CD14-positive monocyte (primary cell): Measurements from ENCODE around the gene CNNM2. TPM values are rescaled to one million over a fixed set of nuclear protein-coding genes. Genes with fewer than 3 reads are reported as not detected.

Experiments used
- DNase-seq, 3 donors: peaks; one replicate each; pipeline ENCODE4 v3.0.0-alpha.2; 2011 to 2022
- H2AFZ ChIP-seq: 2 replicates; pipeline ENCODE4 v1.6.0; 2012; ENCODE audit warnings: mild to moderate bottlenecking, low read depth, low read length, inconsistent platforms; ENCODE audit not compliant: insufficient read depth, poor library complexity, severe bottlenecking
- H3K27ac ChIP-seq, 2 donors: 1 replicate in 1 of 2; 2 replicates in 1 of 2; pipeline ENCODE4 v1.5.1; 2012 to 2013; ENCODE audit warnings: low read length in 2 of 2, control low read depth in 1 of 2, inconsistent platforms in 1 of 2, low read depth in 1 of 2, mild to moderate bottlenecking in 1 of 2
- H3K27me3 ChIP-seq, 2 donors: one replicate each; pipeline versions ENCODE4 v1.6.0 to v1.6.1; 2011 to 2013; ENCODE audit warnings: low read length in 2 of 2; ENCODE audit not compliant: control insufficient read depth in 2 of 2, insufficient read depth in 2 of 2
- H3K36me3 ChIP-seq, 2 donors: replicated peaks in 1 of 2; 1 replicate in 1 of 2; 2 replicates in 1 of 2; pipeline versions ENCODE4 v1.5.1 to v1.6.1; 2012 to 2013; ENCODE audit warnings: low read length in 2 of 2, control low read depth in 1 of 2, inconsistent platforms in 1 of 2, mild to moderate bottlenecking in 1 of 2; ENCODE audit not compliant: insufficient read depth in 2 of 2, control insufficient read depth in 1 of 2
- H3K4me1 ChIP-seq, 2 donors: 1 replicate in 1 of 2; 2 replicates in 1 of 2; pipeline versions ENCODE4 v1.5.1 to v1.6.1; 2012 to 2013; ENCODE audit warnings: low read length in 2 of 2, control low read depth in 1 of 2, inconsistent platforms in 1 of 2, mild to moderate bottlenecking in 1 of 2, moderate library complexity in 1 of 2; ENCODE audit not compliant: insufficient read depth in 2 of 2, control insufficient read depth in 1 of 2
- H3K4me2 ChIP-seq: replicated peaks from 2 replicates; pipeline ENCODE3; 2012; ENCODE audit warnings: low read length, moderate library complexity, mild to moderate bottlenecking; ENCODE audit not compliant: poor library complexity, severe bottlenecking; ENCODE audit errors: extremely low read depth
- H3K4me3 ChIP-seq, 3 experiments: fragments of 200-600 bp in 1 of 3; sonication (generic) in 1 of 3; replicated peaks in 1 of 3; 1 replicate in 2 of 3; 2 replicates in 1 of 3; pipeline ENCODE4 v1.5.1; 2011 to 2013; ENCODE audit warnings: low read length in 3 of 3, mild to moderate bottlenecking in 3 of 3, control low read depth in 2 of 3, low read depth in 2 of 3, inconsistent platforms in 1 of 3, moderate library complexity in 1 of 3
- H3K79me2 ChIP-seq: 2 replicates; pipeline ENCODE4 v1.6.0; 2012; ENCODE audit warnings: mild to moderate bottlenecking, control low read depth, inconsistent platforms, low read length, moderate library complexity; ENCODE audit not compliant: insufficient read depth
- H3K9ac ChIP-seq: 2 replicates; pipeline ENCODE4 v1.6.0; 2017; ENCODE audit warnings: low read length, mild to moderate bottlenecking; ENCODE audit not compliant: insufficient read depth, poor library complexity, severe bottlenecking
- H3K9me3 ChIP-seq, 2 donors: replicated peaks in 1 of 2; 1 replicate in 1 of 2; 2 replicates in 1 of 2; pipeline versions ENCODE4 v1.5.1 to v1.6.1; 2012 to 2013; ENCODE audit warnings: low read length in 2 of 2, control low read depth in 1 of 2; ENCODE audit not compliant: control insufficient read depth in 1 of 2, insufficient read depth in 1 of 2
- H4K20me1 ChIP-seq: 2 replicates; pipeline ENCODE4 v1.6.0; 2012; ENCODE audit warnings: mild to moderate bottlenecking, low read length, control low read depth, moderate library complexity; ENCODE audit not compliant: insufficient read depth
- H3K27ac Mint-ChIP-seq, 7 donors: one replicate each; pipeline ENCODE4 v1.8.0; 2020; ENCODE audit warnings: mild to moderate bottlenecking in 7 of 7, mixed read lengths in 7 of 7, moderate library complexity in 6 of 7, inconsistent platforms in 2 of 7
- H3K27me3 Mint-ChIP-seq, 3 donors: one replicate each; pipeline ENCODE4 v1.8.0; 2021 to 2022; ENCODE audit warnings: low read depth in 3 of 3, mild to moderate bottlenecking in 3 of 3, mixed read lengths in 3 of 3, moderate library complexity in 3 of 3, inconsistent platforms in 1 of 3
- H3K36me3 Mint-ChIP-seq, 2 donors: one replicate each; pipeline ENCODE4 v1.8.0; 2020; ENCODE audit warnings: mixed read lengths in 2 of 2, inconsistent platforms in 1 of 2, mild to moderate bottlenecking in 1 of 2
- H3K4me1 Mint-ChIP-seq: one replicate; pipeline ENCODE4 v1.8.0; 2020; ENCODE audit warnings: mild to moderate bottlenecking, mixed read lengths
- H3K4me3 Mint-ChIP-seq, 2 donors: one replicate each; pipeline ENCODE4 v1.8.0; 2020; ENCODE audit warnings: mild to moderate bottlenecking in 2 of 2, mixed read lengths in 2 of 2, moderate library complexity in 1 of 2
- H3K9me3 Mint-ChIP-seq, 7 donors: one replicate each; pipeline ENCODE4 v1.8.0; 2020 to 2022; ENCODE audit warnings: mixed read lengths in 7 of 7, mild to moderate bottlenecking in 6 of 7, moderate library complexity in 6 of 7, inconsistent platforms in 2 of 7
- CTCF ChIP-seq: fragments of 200-600 bp; IDR thresholded peaks from one replicate; pipeline ENCODE4 v1.8.0; 2022; ENCODE audit warnings: antibody characterized with exemption, mild to moderate bottlenecking
- WGBS: methylation state at CpG from one replicate; pipeline ENCODE4 v1.1.5; 2013; ENCODE audit warnings: missing lambda C conversion rate; ENCODE audit not compliant: insufficient coverage; 5-methylcytosine and 5-hydroxymethylcytosine counted together
- intact Hi-C, 2 donors: fragments of 100-400 bp; cut with micrococcal nuclease; formaldehyde crosslinking; loops; one replicate each; pipeline versions ENCODE4 v1.15.0 to v1.15.1; 2023
- polyA plus RNA-seq, 3 donors: library from polyadenylated mRNA; depleted of rRNA in 1 of 3; unstranded in 2 of 3; stranded (reverse) in 1 of 3; fragments of 300-500 nt in 2 of 3; fragments of >200 nt in 1 of 3; fragmentation: Illumina TruSeq in 2 of 3; gene quantifications; 1 replicate in 2 of 3; 2 replicates in 1 of 3; pipeline ENCODE4 v1.2.3, GENCODE V29; 2012 to 2021

CNNM2 gene
- polyA plus RNA-seq, 3 donors: 1.6 to 3.8 (median 2.2) TPM

DNA sequence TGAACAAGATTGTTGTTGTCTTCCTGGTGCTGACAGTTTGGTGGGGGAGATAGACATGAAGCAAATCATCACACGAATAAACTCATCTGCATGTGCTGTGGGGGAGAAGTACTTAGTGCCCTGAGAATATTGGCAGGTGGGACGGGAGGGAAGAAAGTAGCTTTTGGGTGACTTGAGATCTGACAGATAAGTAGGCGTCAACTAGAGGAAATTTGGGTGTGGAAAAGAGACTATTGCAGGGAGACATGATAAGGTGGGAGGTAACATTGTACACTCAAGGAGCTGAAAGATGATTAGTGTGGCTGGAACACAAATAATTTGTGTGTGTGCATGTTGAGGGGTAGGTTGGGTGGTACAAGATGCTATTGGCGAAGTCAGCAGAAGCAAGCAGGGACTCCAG lies 30.1 kb downstream of the CNNM2 start:
- H3K27ac Mint-ChIP-seq: peak overlapping the region in 1 of 7 donors; percentile 3
- 95% methylated on average over 4 of the region's 4 CpGs for WGBS
- H3K4me2 ChIP-seq: no peak overlapping the region

DNA sequence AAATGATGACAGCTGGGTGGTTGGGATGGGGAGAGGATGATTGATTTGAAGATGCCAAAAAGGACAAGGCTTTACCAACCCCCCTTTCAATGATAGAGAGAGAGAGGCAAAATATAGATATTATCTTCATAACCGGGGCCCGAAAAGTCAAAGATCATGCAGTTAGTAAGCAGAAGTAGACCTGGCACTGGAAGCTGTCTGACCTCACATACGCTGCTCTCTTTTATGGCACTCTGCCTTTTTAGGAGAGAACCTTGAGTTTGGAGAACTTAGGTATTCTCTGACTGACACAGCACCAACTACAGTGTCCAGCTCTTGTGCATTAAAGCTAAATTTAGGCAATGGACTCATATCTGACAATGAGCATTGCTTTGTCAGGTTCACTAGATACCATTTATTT lies 30.7 kb downstream of the CNNM2 start:
- Histone ChIP-seq H3K27me3 (no peaks in the 10 kb centered on the region), H3K9ac (no peak overlapping the region), H4K20me1 (no peaks in the 10 kb centered on the region), H3K27ac (no peak overlapping the region), H3K36me3 (no peaks in the 10 kb centered on the region), H3K9me3 (no peaks in the 10 kb centered on the region), H3K4me1 (no peaks in the 10 kb centered on the region), H3K79me2 (no peaks in the 10 kb centered on the region), H3K4me3 (no peak overlapping the region), H2AFZ (no peak overlapping the region), H3K4me2 (no peak overlapping the region)
- Mint-ChIP-seq H3K4me1 (peaks cover 3% of the 10 kb centered on the region), H3K36me3 (no peaks in the 10 kb centered on the region), H3K4me3 (no peak overlapping the region), H3K9me3 (peaks cover 0 to 2% (median 0%) of the 10 kb centered on the region in 7 donors), H3K27ac (peak overlapping the region in 1 of 7 donors; percentile 3), H3K27me3 (no peaks in the 10 kb centered on the region)
- intact Hi-C loops: no loop called here
- WGBS: 100% methylated on average over 1 of the region's 3 CpGs
- no peak for DNase-seq
- no peak for TF ChIP-seq CTCF

More for the DNA sequence above, 30.1 kb downstream of the CNNM2 start:
- Mint-ChIP-seq H3K27me3 (no peaks in the 10 kb centered on the region), H3K9me3 (peaks cover 0 to 2% (median 0%) of the 10 kb centered on the region in 7 donors), H3K4me3 (no peak overlapping the region), H3K36me3 (no peaks in the 10 kb centered on the region), H3K4me1 (peaks cover 3% of the 10 kb centered on the region)
- Histone ChIP-seq H3K27ac (no peak overlapping the region), H4K20me1 (no peaks in the 10 kb centered on the region), H3K4me1 (no peaks in the 10 kb centered on the region), H3K9me3 (no peaks in the 10 kb centered on the region), H3K79me2 (no peaks in the 10 kb centered on the region), H3K27me3 (no peaks in the 10 kb centered on the region), H2AFZ (no peak overlapping the region), H3K4me3 (no peak overlapping the region), H3K36me3 (no peaks in the 10 kb centered on the region), H3K9ac (no peak overlapping the region)
- intact Hi-C loops: no loop called here
- no peak for TF ChIP-seq CTCF
- DNase-seq: no peak
